DOHH2 (cell line): ENCODE results near the gene RXFP4.

Source experiments
- H3F3A ChIP-seq: fragments of 200-600 bp; sonication (generic), shearing (Covaris generic); 2 replicates; pipeline ENCODE4 v1.6.0; 2016; ENCODE audit warnings: antibody characterized with exemption, mild to moderate bottlenecking; ENCODE audit not compliant: control insufficient read depth, insufficient read depth
- H3K27ac ChIP-seq: fragments of 200-600 bp; sonication (generic); 2 replicates; pipeline ENCODE4 v1.5.1; 2014; ENCODE audit warnings: low read depth, mild to moderate bottlenecking, low read length, moderate library complexity
- H3K27me3 ChIP-seq: fragments of 200-600 bp; sonication (generic); 2 replicates; pipeline ENCODE4 v1.6.1; 2014; ENCODE audit warnings: mild to moderate bottlenecking, low read length, mixed read lengths; ENCODE audit not compliant: control insufficient read depth
- H3K36me3 ChIP-seq: fragments of 200-600 bp; sonication (generic); 2 replicates; pipeline ENCODE4 v1.6.1; 2014; ENCODE audit warnings: mild to moderate bottlenecking, low read length, moderate library complexity, mixed read lengths; ENCODE audit not compliant: control insufficient read depth
- H3K4me1 ChIP-seq: fragments of 200-600 bp; sonication (generic); 2 replicates; pipeline ENCODE4 v1.6.1; 2014; ENCODE audit warnings: mild to moderate bottlenecking, low read length, mixed read lengths; ENCODE audit not compliant: control insufficient read depth
- H3K4me2 ChIP-seq: fragments of 200-600 bp; sonication (generic); 2 replicates; pipeline ENCODE4 v1.6.0; 2014; ENCODE audit warnings: mild to moderate bottlenecking, low read length, moderate library complexity
- H3K4me3 ChIP-seq: fragments of 200-600 bp; sonication (generic); 2 replicates; pipeline ENCODE4 v1.5.1; 2014; ENCODE audit warnings: mild to moderate bottlenecking, low read length, mixed read lengths
- H3K79me2 ChIP-seq: fragments of 200-600 bp; sonication (generic); 2 replicates; pipeline ENCODE4 v1.6.1; 2014; ENCODE audit warnings: mild to moderate bottlenecking, low read length, mixed read lengths; ENCODE audit not compliant: control insufficient read depth
- H3K9me2 ChIP-seq: fragments of 200-600 bp; sonication (generic); replicated peaks from 2 replicates; pipeline ENCODE4 v1.6.1; 2014; ENCODE audit warnings: mild to moderate bottlenecking, low read length, mixed read lengths; ENCODE audit not compliant: control insufficient read depth
- H3K9me3 ChIP-seq: fragments of 200-600 bp; sonication (generic); 2 replicates; pipeline ENCODE4 v1.6.1; 2014; ENCODE audit warnings: antibody characterized with exemption, low read length, mixed read lengths; ENCODE audit not compliant: control insufficient read depth, insufficient read depth
- H4K20me1 ChIP-seq: fragments of 200-600 bp; sonication (generic); 2 replicates; pipeline ENCODE4 v1.6.0; 2014; ENCODE audit warnings: low read depth, mild to moderate bottlenecking, antibody characterized with exemption, low read length, moderate library complexity; ENCODE audit not compliant: control insufficient read depth, insufficient read depth
- CTCF ChIP-seq: fragments of 200-600 bp; sonication (generic); IDR thresholded peaks from one replicate; pipeline ENCODE4 v1.5.1; 2014; ENCODE audit warnings: antibody characterized with exemption, mild to moderate bottlenecking, low read depth, low read length; ENCODE audit not compliant: poor library complexity, severe bottlenecking
- EZH2phosphoT487 ChIP-seq: fragments of 200-600 bp; sonication (generic); IDR thresholded peaks from 2 replicates; pipeline ENCODE4 v1.6.1; 2017; ENCODE audit warnings: borderline replicate concordance, mild to moderate bottlenecking, antibody characterized with exemption, low read length, moderate library complexity, mixed read lengths

The RXFP4 gene

GRCh38 chr1:155938220-155938627 lies 3.2 kb upstream of the RXFP4 start:
- no peak overlapping the region for H3K27ac ChIP-seq
- no peaks in the 10 kb centered on the region for H3K27me3 ChIP-seq
- TF ChIP-seq EZH2phosphoT487 (no peak), CTCF (peak; percentile 84)
- peaks cover 11% of the 10 kb centered on the region for H3F3A ChIP-seq
- peaks cover 10% of the 10 kb centered on the region for H3K36me3 ChIP-seq
- H3K4me3 ChIP-seq: no peak overlapping the region
- H3K4me2 ChIP-seq: no peak overlapping the region
- no peaks in the 10 kb centered on the region for H3K9me3 ChIP-seq
- H3K4me1 ChIP-seq: peaks cover 48% of the 10 kb centered on the region
- no peaks in the 10 kb centered on the region for H3K9me2 ChIP-seq
- peaks cover 16% of the 10 kb centered on the region for H3K79me2 ChIP-seq
- H4K20me1 ChIP-seq: 0 out of 2 replicates have a peak, but pooled peaks cover under 1% of the 10 kb centered on the region

- peaks cover 4% of the 10 kb centered on the region for H3K36me3 ChIP-seq
- no peaks in the 10 kb centered on the region for H3K79me2 ChIP-seq
- no peak for TF ChIP-seq EZH2phosphoT487
- TF ChIP-seq CTCF: no peak
- peak overlapping the region; percentile 4 for H3K4me3 ChIP-seq
- no peaks in the 10 kb centered on the region for H3K9me2 ChIP-seq
- H3K27me3 ChIP-seq: no peaks in the 10 kb centered on the region
- peaks cover 53% of the 10 kb centered on the region for H3K4me1 ChIP-seq
- no peaks in the 10 kb centered on the region for H3K9me3 ChIP-seq
- H3K4me2 ChIP-seq: peak overlapping the region; percentile 49
- H3F3A ChIP-seq: peaks cover 11% of the 10 kb centered on the region
- H4K20me1 ChIP-seq: no peaks in the 10 kb centered on the region
- H3K27ac ChIP-seq: peak overlapping the region; percentile 28
Observed at GRCh38 chr1:155940482-155940992, 901 bp upstream of the RXFP4 start.

- Histone ChIP-seq H3F3A (peaks cover 3% of the 10 kb centered on the region; the same call in 1 of the 2 replicates), H3K4me3 (no peak overlapping the region)
Observed at GRCh38 chr1:155941845-155942531, 550 bp downstream of the RXFP4 start.

More at GRCh38 chr1:155941845-155942531, 550 bp downstream of the RXFP4 start:
- Histone ChIP-seq H3K27me3 (no peaks in the 10 kb centered on the region), H3K4me1 (peaks cover 68% of the 10 kb centered on the region), H4K20me1 (no peaks in the 10 kb centered on the region), H3K27ac (no peak overlapping the region), H3K79me2 (no peaks in the 10 kb centered on the region), H3K9me3 (no peaks in the 10 kb centered on the region), H3K36me3 (peaks cover 18% of the 10 kb centered on the region), H3K4me2 (peak overlapping the region; percentile 49), H3K9me2 (no peaks in the 10 kb centered on the region)
- TF ChIP-seq CTCF (no peak), EZH2phosphoT487 (no peak)
